DND-41 (cell line): ENCODE measurements around the gene SCAI.

Source experiments
- CTCF ChIP-seq: IDR thresholded peaks from 2 replicates; pipeline ENCODE4 v1.5.1; 2012; ENCODE audit warnings: borderline replicate concordance, low read length, moderate library complexity, mild to moderate bottlenecking; ENCODE audit not compliant: poor library complexity, severe bottlenecking; ENCODE audit errors: extremely low read depth
- EZH2 ChIP-seq: IDR thresholded peaks from 3 replicates; pipeline ENCODE4 v1.6.1; 2012; ENCODE audit warnings: borderline replicate concordance, low read depth, mild to moderate bottlenecking, moderate library complexity, low read length, inconsistent platforms; ENCODE audit not compliant: severe bottlenecking

- peak; percentile 57 for TF ChIP-seq CTCF
- no peak for TF ChIP-seq EZH2
Observed at GRCh38 chr9:125119643-125120286, 23.6 kb downstream of the SCAI start.
